GM12874 (cell line): Measurements from ENCODE around the gene TPRG1.

Experiments
- TF ChIP-seq, protein P1 (sequence below): IDR thresholded peaks from 2 replicates; pipeline ENCODE4 v1.5.1; 2011; ENCODE audit warnings: low read depth, mild to moderate bottlenecking, control low read depth, low read length, moderate library complexity; ENCODE audit not compliant: insufficient read depth

TPRG1 gene

DNA sequence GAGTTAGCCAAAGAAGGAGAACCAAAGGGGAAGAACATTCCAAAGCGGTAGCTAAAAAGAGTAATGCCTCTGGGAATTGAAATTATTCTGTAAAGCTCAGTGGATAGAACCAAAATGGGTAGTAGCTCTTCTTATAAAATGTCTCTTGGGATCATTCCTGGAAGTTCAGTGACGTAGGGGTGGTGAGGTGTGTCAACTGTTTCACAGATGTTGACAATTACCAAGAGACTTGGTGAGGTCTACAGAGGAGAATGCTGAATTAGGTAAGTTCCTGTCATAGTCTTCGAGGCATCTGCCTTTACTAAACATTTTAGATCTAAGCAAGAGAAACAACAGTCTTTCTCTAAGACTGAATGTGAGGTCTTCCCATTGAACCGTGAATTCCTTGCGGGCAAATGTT, 67.8 kb downstream of the TPRG1 start:
- TF ChIP-seq, protein P1, sequence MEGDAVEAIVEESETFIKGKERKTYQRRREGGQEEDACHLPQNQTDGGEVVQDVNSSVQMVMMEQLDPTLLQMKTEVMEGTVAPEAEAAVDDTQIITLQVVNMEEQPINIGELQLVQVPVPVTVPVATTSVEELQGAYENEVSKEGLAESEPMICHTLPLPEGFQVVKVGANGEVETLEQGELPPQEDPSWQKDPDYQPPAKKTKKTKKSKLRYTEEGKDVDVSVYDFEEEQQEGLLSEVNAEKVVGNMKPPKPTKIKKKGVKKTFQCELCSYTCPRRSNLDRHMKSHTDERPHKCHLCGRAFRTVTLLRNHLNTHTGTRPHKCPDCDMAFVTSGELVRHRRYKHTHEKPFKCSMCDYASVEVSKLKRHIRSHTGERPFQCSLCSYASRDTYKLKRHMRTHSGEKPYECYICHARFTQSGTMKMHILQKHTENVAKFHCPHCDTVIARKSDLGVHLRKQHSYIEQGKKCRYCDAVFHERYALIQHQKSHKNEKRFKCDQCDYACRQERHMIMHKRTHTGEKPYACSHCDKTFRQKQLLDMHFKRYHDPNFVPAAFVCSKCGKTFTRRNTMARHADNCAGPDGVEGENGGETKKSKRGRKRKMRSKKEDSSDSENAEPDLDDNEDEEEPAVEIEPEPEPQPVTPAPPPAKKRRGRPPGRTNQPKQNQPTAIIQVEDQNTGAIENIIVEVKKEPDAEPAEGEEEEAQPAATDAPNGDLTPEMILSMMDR = no peak

DNA sequence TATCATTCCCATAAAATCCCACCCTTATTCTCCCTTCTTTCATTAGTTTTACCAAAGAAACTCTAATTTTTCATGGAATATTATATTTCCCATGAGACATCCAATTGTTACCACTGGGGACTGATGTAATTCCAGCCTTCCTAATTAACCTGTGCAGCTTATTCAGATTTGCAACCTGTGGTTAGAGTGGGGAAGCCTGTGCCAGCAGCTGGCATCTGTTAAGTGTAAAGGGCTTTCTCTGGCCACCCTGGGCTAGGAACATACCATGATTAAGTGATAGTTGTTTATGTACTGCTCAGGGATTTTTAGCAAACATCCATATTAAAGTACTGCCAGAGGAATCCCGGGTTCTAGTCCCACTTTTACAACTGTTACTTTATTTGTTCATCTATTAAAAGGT, 78.2 kb downstream of the TPRG1 start:
- TF ChIP-seq, protein P1 = no peak

DNA sequence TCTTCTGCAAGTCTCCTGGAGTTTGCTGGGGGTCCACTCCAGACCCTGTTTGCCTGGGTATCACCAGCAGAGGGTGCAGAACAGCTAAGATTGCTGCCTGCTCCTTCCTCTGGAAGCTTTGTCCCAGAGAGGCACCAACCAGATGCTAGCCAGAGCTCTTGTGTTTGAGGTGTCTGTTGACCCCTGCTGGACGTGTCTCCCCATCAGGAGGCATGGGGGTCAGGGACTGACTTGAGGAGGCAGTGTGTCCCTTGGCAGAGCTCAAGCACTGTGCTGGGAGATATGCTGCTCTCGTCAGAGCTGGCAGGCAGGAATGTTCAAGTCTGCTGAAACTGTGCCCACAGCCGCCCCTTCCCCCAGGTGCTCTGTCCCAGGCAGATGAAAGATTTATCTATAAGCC, 86.5 kb downstream of the TPRG1 start:
- TF ChIP-seq, protein P1 = no peak

DNA sequence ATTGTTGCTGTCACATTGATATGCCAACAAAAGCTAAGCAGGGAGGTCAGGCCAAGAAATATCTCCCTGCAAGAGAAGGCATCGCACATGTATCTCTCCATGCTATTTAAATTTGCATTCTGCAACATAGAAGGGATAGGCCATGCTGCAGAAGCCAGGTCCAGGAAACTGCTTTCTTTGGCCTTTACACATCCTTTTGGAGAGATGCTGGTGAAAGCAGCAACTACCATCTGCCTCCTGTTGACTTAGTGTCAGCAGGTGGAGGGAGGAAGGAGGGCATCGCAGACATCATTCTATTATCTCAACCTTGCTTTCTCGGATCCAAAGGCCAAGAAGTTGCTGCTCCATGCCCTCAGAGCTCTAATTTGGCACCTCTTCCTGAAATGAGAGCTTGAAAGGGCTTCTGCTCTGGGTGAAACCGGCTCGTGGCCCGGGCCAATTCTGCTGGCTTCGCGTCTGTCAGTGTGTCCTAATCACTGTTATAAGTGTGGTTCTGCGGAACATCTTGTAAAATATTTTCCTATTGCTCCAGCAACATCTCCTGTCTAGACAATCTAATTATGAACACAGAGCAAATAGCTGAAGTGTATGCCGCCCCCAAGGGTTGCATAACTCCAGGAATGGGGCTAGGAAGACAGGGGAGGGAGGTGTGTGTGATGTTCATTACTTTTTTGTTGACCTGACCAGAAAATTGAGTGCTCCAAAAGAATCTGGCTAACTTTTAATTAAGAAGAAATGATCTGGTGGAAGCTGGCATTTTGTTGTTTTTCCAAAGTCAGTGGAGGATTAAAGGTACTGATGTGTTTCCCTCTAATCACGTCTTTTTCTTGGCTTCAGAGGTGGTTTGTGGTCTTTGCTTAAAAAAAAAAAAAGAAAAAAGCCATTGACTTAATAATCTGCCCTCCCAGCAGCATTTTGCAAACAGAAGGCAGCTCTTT, 89.1 kb downstream of the TPRG1 start:
- TF ChIP-seq, protein P1 = no peak

DNA sequence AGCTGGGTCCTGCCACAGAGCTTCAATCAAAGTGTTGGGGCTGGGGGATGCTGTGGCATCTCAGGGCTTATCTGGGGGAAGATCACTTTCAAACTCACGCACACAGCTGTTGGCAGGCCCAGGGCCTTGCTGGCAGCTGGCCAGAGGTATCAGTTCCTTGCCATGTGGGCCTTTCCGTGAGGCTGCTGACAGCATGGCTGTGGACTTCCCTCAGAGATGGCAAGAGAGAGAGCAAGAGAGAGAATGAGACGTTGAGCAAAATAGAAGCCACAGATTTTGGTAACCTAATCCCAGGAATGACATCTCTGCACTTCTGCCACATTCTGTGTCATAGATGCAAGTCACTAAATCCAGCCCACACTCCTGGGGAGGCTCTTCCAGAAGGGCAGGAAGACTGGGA, 91.0 kb downstream of the TPRG1 start:
- TF ChIP-seq, protein P1 = no peak

DNA sequence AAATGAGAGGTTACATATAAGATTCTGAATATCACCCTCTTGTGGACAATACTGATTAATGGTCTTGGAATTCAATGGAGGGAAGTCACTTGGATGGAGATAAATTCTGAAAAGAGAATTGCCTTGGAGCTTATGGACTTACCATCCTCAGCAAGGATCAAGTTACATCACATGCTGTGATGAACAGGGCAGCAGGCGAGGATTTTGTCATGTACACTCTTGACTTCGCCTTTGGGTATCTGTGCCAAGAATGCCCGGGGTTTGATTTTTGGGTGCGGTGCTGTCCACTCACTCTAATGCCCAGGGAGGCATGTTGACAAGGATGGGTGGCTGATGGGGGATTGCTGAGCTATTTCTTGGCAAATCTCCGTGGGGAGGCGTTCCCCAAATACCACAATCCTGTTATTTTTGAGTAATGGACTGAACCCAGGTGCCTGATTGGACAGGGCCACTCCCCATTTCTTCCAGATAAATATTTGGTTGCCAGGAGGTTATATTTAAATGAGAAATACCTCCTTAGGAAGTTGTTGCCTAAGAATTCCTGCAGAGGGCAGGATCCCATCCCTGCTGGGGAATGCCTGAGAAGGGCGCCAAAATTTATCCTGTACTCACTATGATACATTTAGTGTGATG, 96.3 kb downstream of the TPRG1 start:
- TF ChIP-seq, protein P1 = no peak

DNA sequence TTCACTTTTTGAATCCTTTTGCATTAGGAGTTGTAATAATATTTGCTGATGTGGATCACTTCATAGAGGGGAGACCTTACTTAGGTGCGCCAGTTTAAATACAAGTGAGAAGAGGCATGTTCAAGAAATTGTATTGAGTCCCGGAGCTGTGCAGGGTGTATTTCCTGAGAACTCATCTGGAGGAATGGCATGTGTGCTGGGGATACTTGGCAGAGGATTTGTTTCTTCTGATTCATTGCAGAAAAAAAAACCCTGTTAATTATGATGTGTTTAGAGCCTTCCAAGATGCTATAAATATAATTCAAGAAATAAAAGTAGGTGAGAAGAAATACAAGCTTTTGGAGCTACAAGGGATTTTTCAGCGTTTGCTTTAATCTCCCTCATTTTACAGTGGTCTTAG, 97.6 kb downstream of the TPRG1 start:
- TF ChIP-seq, protein P1 = no peak
